Smooth muscle cell of the coronary artery (primary cell): ENCODE data around the gene MRPL53. TPM values are rescaled to one million over a fixed set of nuclear protein-coding genes. Genes with fewer than 3 reads are reported as not detected.

Experiments
- total RNA-seq: library from RNA; depleted of rRNA; stranded (reverse); fragments of >200 nt; gene quantifications from 2 replicates; pipeline ENCODE4 v1.2.3, GENCODE V29; 2014; ENCODE audit warnings: low replicate concordance

MRPL53 gene
- 54.0 and 95.4 TPM in 2 replicates for total RNA-seq

GRCh38 chr2:74472086-74472944 is at the start of gene MRPL53:
Gene MRPL53, minus strand, starts transcription at chr2:74472680. Its CDS starts 20 bp downstream, at chr2:74472660.

GRCh38 chr2:74514368-74515270 is 42.1 kb upstream of the MRPL53 start, which contains the start of gene TLX2:
Gene TLX2, plus strand, starts transcription at chr2:74514450. Its CDS starts 357 bp downstream, at chr2:74514807.

GRCh38 chr2:74507145-74507925 is 34.9 kb upstream of the MRPL53 start, which contains the start of gene PCGF1:
Gene PCGF1, minus strand, starts transcription at chr2:74507695. Its CDS starts 27 bp downstream, at chr2:74507668.

GRCh38 chr2:74499267-74499939 is 26.9 kb upstream of the MRPL53 start, which contains the start of gene LBX2:
Gene LBX2, minus strand, starts transcription at chr2:74499603. Its CDS starts 66 bp downstream, at chr2:74499537.

GRCh38 chr2:74482801-74483674 is 10.6 kb upstream of the MRPL53 start, which contains the start of the genes CCDC142 and TTC31:
Gene CCDC142, minus strand, starts transcription at chr2:74482998. Its CDS starts 161 bp downstream, at chr2:74482837.
Gene TTC31, plus strand, starts transcription at chr2:74483081. Its CDS starts 15 bp downstream, at chr2:74483096.

GRCh38 chr2:74458132-74458937 is 14.1 kb downstream of the MRPL53 start, which contains the start of gene WBP1:
Gene WBP1, plus strand, starts transcription at chr2:74458438. Its CDS starts 165 bp downstream, at chr2:74458603.

GRCh38 chr2:74454654-74455511 is 17.6 kb downstream of the MRPL53 start, which contains the start of gene INO80B:
Gene INO80B, plus strand, starts transcription at chr2:74455087. Its CDS starts 30 bp downstream, at chr2:74455117.

GRCh38 chr2:74441690-74442482 is 30.6 kb downstream of the MRPL53 start, which contains the start of gene RTKN:
Gene RTKN, minus strand, starts transcription at chr2:74441937. Its CDS starts 121 bp downstream, at chr2:74441816.

Other genes with a start within 250 kb of the MRPL53 start
- 0.08 TPM in 1 of 2 replicates, not detected in the other for gene SLC4A5, start 129.3 kb downstream of the MRPL53 start, total RNA-seq
- 180 and 332 TPM in 2 replicates for gene DCTN1, start 92.4 kb downstream of the MRPL53 start, total RNA-seq
- 0.59 and 0.98 TPM in 2 replicates for gene C2orf81, start 51.1 kb downstream of the MRPL53 start, total RNA-seq
- 31.8 and 40.5 TPM in 2 replicates for gene WDR54, start 51.0 kb downstream of the MRPL53 start, total RNA-seq
- gene RTKN, start 30.7 kb downstream of the MRPL53 start, total RNA-seq = 11.0 and 16.5 TPM in 2 replicates
- gene INO80B, start 17.6 kb downstream of the MRPL53 start, total RNA-seq = 9.2 and 41.0 TPM in 2 replicates
- gene WBP1, start 14.2 kb downstream of the MRPL53 start, total RNA-seq = 68.7 and 75.7 TPM in 2 replicates
- 42.6 and 54.5 TPM in 2 replicates for gene MOGS, start 7.3 kb downstream of the MRPL53 start, total RNA-seq
- gene CCDC142, start 10.3 kb upstream of the MRPL53 start, total RNA-seq = 14.8 and 20.5 TPM in 2 replicates
- gene TTC31, start 10.4 kb upstream of the MRPL53 start, total RNA-seq = 7.8 and 8.2 TPM in 2 replicates
- 0.30 and 0.94 TPM in 2 replicates for gene LBX2, start 26.9 kb upstream of the MRPL53 start, total RNA-seq
- 21.1 and 36.6 TPM in 2 replicates for gene PCGF1, start 35.0 kb upstream of the MRPL53 start, total RNA-seq
- gene TLX2, start 41.8 kb upstream of the MRPL53 start, total RNA-seq = not detected in 2 replicates
- not detected in 2 replicates for gene DQX1, start 53.6 kb upstream of the MRPL53 start, total RNA-seq
- gene AUP1, start 57.0 kb upstream of the MRPL53 start, total RNA-seq = 78.0 and 99.1 TPM in 2 replicates
- gene HTRA2, start 57.3 kb upstream of the MRPL53 start, total RNA-seq = 41.3 and 60.8 TPM in 2 replicates
- gene LOXL3, start 81.3 kb upstream of the MRPL53 start, total RNA-seq = 25.5 and 62.8 TPM in 2 replicates
- gene DOK1, start 82.0 kb upstream of the MRPL53 start, total RNA-seq = 21.3 and 32.8 TPM in 2 replicates
- 0.08 TPM in 1 of 2 replicates, not detected in the other for gene M1AP, start 175.7 kb upstream of the MRPL53 start, total RNA-seq
- 5.5 and 5.6 TPM in 2 replicates for gene SEMA4F, start 181.6 kb upstream of the MRPL53 start, total RNA-seq